Pons (tissue), 1 donor: ENCODE measurements around the gene APOC3.

Source experiments
- DNase-seq: peaks from one replicate; pipeline ENCODE4 v3.0.0-alpha.2; 2016; ENCODE audit warnings: low spot score

Gene APOC3

GRCh38 chr11:116849060-116849459, 19.4 kb downstream of the APOC3 start:
- DNase-seq, result no peak

- no peak for DNase-seq
These were observed 19.8 kb downstream of the APOC3 start for GRCh38 chr11:116849486-116849885.

- DNase-seq, result no peak
These were observed 21.9 kb downstream of the APOC3 start for GRCh38 chr11:116851626-116852025.

- no peak for DNase-seq
These were observed 22.7 kb downstream of the APOC3 start for GRCh38 chr11:116852261-116853031.

- no peak for DNase-seq
These were observed 23.9 kb downstream of the APOC3 start for GRCh38 chr11:116853461-116854073.

GRCh38 chr11:116855413-116855812, 25.7 kb downstream of the APOC3 start:
- DNase-seq, result no peak

- no peak for DNase-seq
These were observed 26.7 kb downstream of the APOC3 start for GRCh38 chr11:116856423-116856822.

- DNase-seq, result no peak
These were observed 27.6 kb downstream of the APOC3 start for GRCh38 chr11:116857316-116857715.

- DNase-seq, result no peak
These were observed 28.2 kb downstream of the APOC3 start for GRCh38 chr11:116857936-116858335.

GRCh38 chr11:116859175-116859574, 29.5 kb downstream of the APOC3 start:
- DNase-seq, result no peak

- no peak for DNase-seq
These were observed 30.6 kb downstream of the APOC3 start for GRCh38 chr11:116860303-116860702.

GRCh38 chr11:116861539-116861938, 31.8 kb downstream of the APOC3 start:
- no peak for DNase-seq

- no peak for DNase-seq
These were observed 32.5 kb downstream of the APOC3 start for GRCh38 chr11:116862185-116862584.

- no peak for DNase-seq
These were observed 33.2 kb downstream of the APOC3 start for GRCh38 chr11:116862951-116863350.

GRCh38 chr11:116864531-116864930, 34.8 kb downstream of the APOC3 start:
- DNase-seq, result no peak

GRCh38 chr11:116865696-116866095, 36.0 kb downstream of the APOC3 start:
- no peak for DNase-seq

- no peak for DNase-seq
These were observed 37.2 kb downstream of the APOC3 start for GRCh38 chr11:116866804-116867455.

- DNase-seq, result no peak
These were observed 37.9 kb downstream of the APOC3 start for GRCh38 chr11:116867619-116868018.

- no peak for DNase-seq
These were observed 38.4 kb downstream of the APOC3 start for GRCh38 chr11:116868066-116868465.

GRCh38 chr11:116869610-116870009, 39.9 kb downstream of the APOC3 start:
- peak; percentile 94 for DNase-seq

- no peak for DNase-seq
These were observed 40.3 kb downstream of the APOC3 start for GRCh38 chr11:116870054-116870453.

- no peak for DNase-seq
These were observed 41.5 kb downstream of the APOC3 start for GRCh38 chr11:116871248-116871647.

- DNase-seq, result no peak
These were observed 43.7 kb downstream of the APOC3 start for GRCh38 chr11:116873381-116873780.
